HepG2 (cell line): ENCODE results near the gene SPSB1. TPM values are rescaled to one million over a fixed set of nuclear protein-coding genes. Genes with fewer than 3 reads are reported as not detected.

Source experiments
- ATAC-seq: fragments of 200-7000 bp; cut with Tn5 transposase; 3 replicates; pipeline ENCODE4 v1.9.1; 2020; ENCODE audit warnings: mild to moderate bottlenecking, moderate library complexity
- BruUV-seq: library from RNA; stranded (reverse); fragments of 400-500 nt; replicated peaks from 2 replicates; lab custom pipeline; 2021; lab: Mats Ljungman, UMichigan
- CTCF ChIA-PET: fragments of 300-600 bp; formaldehyde crosslinking; extraction: SDS; loops from one replicate; lab custom pipeline; 2021; ENCODE audit warnings: low total read pairs, inconsistent platforms, low intra/inter-chr PET ratio; lab: Yijun Ruan, JAX
- POLR2A ChIA-PET: fragments of 350-600 bp; sonication (Branson Sonifier 250); formaldehyde crosslinking; loops from one replicate; lab custom pipeline; 2020; ENCODE audit warnings: antibody characterized with exemption, inconsistent platforms; lab: Yijun Ruan, JAX
- DNase-seq: peaks from one replicate; pipeline ENCODE4 v3.0.0-alpha.2; 2015; ENCODE audit warnings: low spot score
- FAIRE-seq: peaks from 3 replicates; lab custom pipeline; 2011; peaks lifted over from hg19 to GRCh38; lab: Jason Lieb, UNC
- H2AFZ ChIP-seq: one replicate; pipeline ENCODE4 v1.6.1; 2011; ENCODE audit warnings: low read length, inconsistent platforms
- H3K27ac ChIP-seq: fragments of 300-600 bp; 3 replicates; pipeline ENCODE4 v1.8.0; 2011; ENCODE audit warnings: mixed run types, mild to moderate bottlenecking, mixed read lengths, low read length, inconsistent platforms; ENCODE audit not compliant: insufficient read depth; ENCODE audit errors: extremely low read length
- H3K27me3 ChIP-seq, 2 experiments: fragments of 200-600 bp in 1 of 2; 2 replicates in 1 of 2; 3 replicates in 1 of 2; pipeline versions ENCODE4 v1.6.0 to v1.8.0; 2011; ENCODE audit warnings: low read length in 2 of 2, mild to moderate bottlenecking in 2 of 2, moderate library complexity in 2 of 2, inconsistent platforms in 1 of 2; ENCODE audit not compliant: insufficient read depth in 2 of 2, control insufficient read depth in 1 of 2
- H3K36me3 ChIP-seq, 2 experiments: fragments of 200-600 bp in 1 of 2; replicated peaks in 1 of 2; 2 replicates in 1 of 2; 3 replicates in 1 of 2; pipeline versions ENCODE4 v1.5.1 to v1.8.0; 2011; ENCODE audit warnings: low read length in 2 of 2, inconsistent platforms in 1 of 2; ENCODE audit not compliant: insufficient read depth in 2 of 2, control insufficient read depth in 1 of 2
- H3K4me1 ChIP-seq: 2 replicates; pipeline ENCODE4 v1.5.1; 2012; ENCODE audit warnings: low read length, inconsistent platforms; ENCODE audit not compliant: insufficient read depth
- H3K4me2 ChIP-seq: 2 replicates; pipeline ENCODE4 v1.6.0; 2011; ENCODE audit warnings: low read depth, low read length, inconsistent platforms
- H3K4me3 ChIP-seq, 3 experiments: fragments of 200-600 bp in 1 of 3; sonication (generic), shearing (Covaris generic) in 1 of 3; replicated peaks in 1 of 3; 2 replicates each; pipeline ENCODE4 v1.5.1; 2011 to 2016; ENCODE audit warnings: low read length in 3 of 3, inconsistent platforms in 2 of 3, low read depth in 2 of 3, mild to moderate bottlenecking in 2 of 3, control low read depth in 1 of 3, mixed read lengths in 1 of 3; ENCODE audit not compliant: insufficient read depth in 1 of 3
- H3K79me2 ChIP-seq: one replicate; pipeline ENCODE4 v1.6.1; 2011; ENCODE audit warnings: low read length, inconsistent platforms; ENCODE audit not compliant: insufficient read depth
- H3K9ac ChIP-seq: 2 replicates; pipeline ENCODE4 v1.6.0; 2011; ENCODE audit warnings: mild to moderate bottlenecking, low read depth, low read length, inconsistent platforms; ENCODE audit not compliant: insufficient read depth
- H3K9me3 ChIP-seq: 2 replicates; pipeline ENCODE4 v1.5.1; 2012; ENCODE audit warnings: mild to moderate bottlenecking, low read length
- H4K20me1 ChIP-seq: 2 replicates; pipeline ENCODE4 v1.6.0; 2011; ENCODE audit warnings: inconsistent platforms, mild to moderate bottlenecking, low read length, moderate library complexity; ENCODE audit not compliant: insufficient read depth
- AGO2 ChIP-seq: fragments of 200-400 bp; formaldehyde crosslinking; optimal IDR thresholded peaks from 2 replicates; pipeline ENCODE3; 2017; ENCODE audit warnings: mild to moderate bottlenecking, low read depth, low read length, moderate library complexity
- ATF7-NPFF ChIP-seq: sonication (generic); formaldehyde crosslinking; IDR thresholded peaks from 2 replicates; pipeline ENCODE4 v1.8.1; 2023; ENCODE audit warnings: mild to moderate bottlenecking, low read depth, missing genetic modification reagents, moderate library complexity
- CCAR2 ChIP-seq: fragments of 200-400 bp; formaldehyde crosslinking; optimal IDR thresholded peaks from 2 replicates; pipeline ENCODE3; 2018; ENCODE audit warnings: low read depth, mild to moderate bottlenecking, low read length, moderate library complexity
- HMG20A ChIP-seq: IDR thresholded peaks from 2 replicates; pipeline ENCODE4 v1.6.1; 2016; ENCODE audit warnings: borderline replicate concordance
- IRX3 ChIP-seq: sonication (generic); formaldehyde crosslinking; IDR thresholded peaks from 2 replicates; pipeline ENCODE4 v1.8.1; 2023; ENCODE audit warnings: mild to moderate bottlenecking, low read depth, missing genetic modification reagents, borderline replicate concordance
- ONECUT2 ChIP-seq: sonication (generic); formaldehyde crosslinking; IDR thresholded peaks from 2 replicates; pipeline ENCODE4 v1.4.0; 2020; ENCODE audit warnings: missing genetic modification reagents
- RFXAP ChIP-seq: sonication (generic); formaldehyde crosslinking; IDR thresholded peaks from 2 replicates; pipeline ENCODE4 v1.4.0; 2020; ENCODE audit warnings: missing genetic modification reagents, borderline replicate concordance
- SATB2 ChIP-seq: sonication (generic); formaldehyde crosslinking; IDR thresholded peaks from 2 replicates; pipeline ENCODE4 v1.5.0; 2020; ENCODE audit warnings: missing genetic modification reagents
- TMF1 ChIP-seq: sonication (generic); formaldehyde crosslinking; IDR thresholded peaks from 2 replicates; pipeline ENCODE4 v1.8.1; 2022; ENCODE audit warnings: low read depth, missing genetic modification reagents
- ZNF496 ChIP-seq: sonication (generic); formaldehyde crosslinking; IDR thresholded peaks from 2 replicates; pipeline ENCODE4 v1.8.1; 2023; ENCODE audit warnings: mild to moderate bottlenecking, moderate library complexity, missing genetic modification reagents; ENCODE audit not compliant: insufficient replicate concordance
- ZNF720 ChIP-seq: sonication (generic); formaldehyde crosslinking; IDR thresholded peaks from 2 replicates; pipeline ENCODE4 v1.4.0; 2020; ENCODE audit warnings: missing genetic modification reagents
- ZNF816 ChIP-seq: sonication (generic); formaldehyde crosslinking; IDR thresholded peaks from 2 replicates; pipeline ENCODE4 v1.8.0; 2022; ENCODE audit warnings: missing genetic modification reagents, mild to moderate bottlenecking, borderline replicate concordance
- WGBS: methylation state at CpG from one replicate; pipeline ENCODE4 v1.1.6; 2017; ENCODE audit warnings: low lambda C conversion rate; 5-methylcytosine and 5-hydroxymethylcytosine counted together
- in situ Hi-C: cut with HindIII; loops from 2 replicates; pipeline ENCODE4 v1.10.0; 2017; ENCODE audit warnings: low pct_unique_long_range_greater_than_20kb; ENCODE audit not compliant: extremely low pct_ligation_motif_present
- intact Hi-C: fragments of 100-400 bp; cut with micrococcal nuclease; formaldehyde crosslinking; loops from one replicate; pipeline ENCODE4 v1.10.0; 2022; ENCODE audit not compliant: unreplicated experiment
- polyA plus RNA-seq, 8 experiments: library from polyadenylated mRNA; depleted of rRNA in 3 of 8; stranded (reverse) in 7 of 8; unstranded in 1 of 8; fragments of >200 nt; fragmentation: Illumina TruSeq in 4 of 8; extraction: Trizol in 4 of 8; gene quantifications; 2 replicates each; pipeline versions ENCODE4 v1.2.1 to v1.2.3, GENCODE V29; 2011 to 2016; ENCODE audit warnings: low read depth in 4 of 8, missing spikeins in 1 of 8, mixed read lengths in 1 of 8; ENCODE audit not compliant: insufficient read depth in 1 of 8
- total RNA-seq, 5 experiments: library from RNA; depleted of rRNA; stranded (reverse); fragments of >200 nt; fragmentation: Illumina TruSeq; extraction: Trizol; gene quantifications; 2 replicates each; pipeline ENCODE4 v1.2.3, GENCODE V29; 2016; ENCODE audit warnings: low read depth in 1 of 5
- TF ChIP-seq, protein P1 (sequence below): sonication (generic); IDR thresholded peaks from 2 replicates; pipeline ENCODE4 v1.6.1; 2016; ENCODE audit warnings: low read depth, borderline replicate concordance

The SPSB1 gene
- total and polyA plus RNA-seq, 2 of the 13 experiments (the other 11 are each of a cell fraction or from before 2014, with no cell fraction given) = 5.0 to 8.0 TPM

DNA sequence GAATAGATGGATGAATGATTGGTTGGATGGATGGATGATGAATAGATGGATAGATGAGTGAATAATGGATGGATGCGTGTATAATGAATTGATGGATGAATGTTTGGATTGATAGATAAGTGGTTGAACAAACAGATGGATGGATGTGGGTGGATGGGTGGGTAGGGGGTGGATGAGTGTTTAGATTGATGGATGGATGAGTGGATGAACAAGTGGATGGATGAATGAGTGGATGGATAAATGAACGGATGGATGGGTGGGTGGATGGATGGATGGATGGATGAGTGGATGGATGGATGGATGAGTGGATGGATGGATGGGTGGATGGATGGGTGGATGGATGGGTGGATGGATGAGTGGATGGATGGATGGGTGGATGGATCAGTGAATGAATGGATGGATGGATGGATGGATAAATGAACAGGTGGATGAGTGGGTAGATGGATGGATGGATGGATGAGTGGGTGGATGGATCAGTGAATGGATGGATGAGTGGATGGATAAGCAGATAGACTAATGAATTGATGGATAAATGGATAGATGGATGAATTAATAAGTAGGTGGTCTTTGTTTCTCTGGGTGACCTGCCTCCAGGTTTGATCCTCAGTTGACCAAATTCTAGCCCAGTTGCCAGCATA is 64.3 kb downstream of the SPSB1 start:
- no peaks in the 10 kb centered on the region for H3K9me3 ChIP-seq
- H3K4me2 ChIP-seq = no peak overlapping the region
- no TSS peak for BruUV-seq
- POLR2A ChIA-PET = no interaction called here
- ATAC-seq = no peak
- no peaks in the 10 kb centered on the region for H3K79me2 ChIP-seq
- H3K4me1 ChIP-seq = no peaks in the 10 kb centered on the region
- no peaks in the 10 kb centered on the region for H4K20me1 ChIP-seq
- no peak overlapping the region for H3K9ac ChIP-seq
- peaks cover 3 to 14% of the 10 kb centered on the region in 2 experiments; a peak in 2 of 5 replicates for H3K36me3 ChIP-seq
- no peaks in the 10 kb centered on the region for H3K27me3 ChIP-seq
- FAIRE-seq = no peak
- CTCF ChIA-PET = no interaction called here
- intact Hi-C loops = no loop called here
- no peak overlapping the region for H3K4me3 ChIP-seq
- H2AFZ ChIP-seq = no peak overlapping the region
- no peak for DNase-seq
- TF ChIP-seq ZNF720 (CRISPR knock-in tag) = no peak
- no peak for TF ChIP-seq AGO2
- no peak for TF ChIP-seq ONECUT2 (CRISPR knock-in tag)
- TF ChIP-seq, protein P1, sequence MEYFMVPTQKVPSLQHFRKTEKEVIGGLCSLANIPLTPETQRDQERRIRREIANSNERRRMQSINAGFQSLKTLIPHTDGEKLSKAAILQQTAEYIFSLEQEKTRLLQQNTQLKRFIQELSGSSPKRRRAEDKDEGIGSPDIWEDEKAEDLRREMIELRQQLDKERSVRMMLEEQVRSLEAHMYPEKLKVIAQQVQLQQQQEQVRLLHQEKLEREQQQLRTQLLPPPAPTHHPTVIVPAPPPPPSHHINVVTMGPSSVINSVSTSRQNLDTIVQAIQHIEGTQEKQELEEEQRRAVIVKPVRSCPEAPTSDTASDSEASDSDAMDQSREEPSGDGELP = no peak
- no peak for TF ChIP-seq ATF7-NPFF
- TF ChIP-seq SATB2 = no peak
- no peak for TF ChIP-seq ZNF496 (CRISPR knock-in tag)
- no peak for TF ChIP-seq IRX3 (CRISPR knock-in tag)
- TF ChIP-seq HMG20A = no peak
- no peak for TF ChIP-seq CCAR2
- no peak for TF ChIP-seq TMF1 (CRISPR knock-in tag)
- no peak for TF ChIP-seq ZNF816
- TF ChIP-seq RFXAP (CRISPR knock-in tag) = no peak
- TF ChIP-seq, all 625 proteins: peak for 0
- 94% methylated on average over 2 of the region's 2 CpGs for WGBS
- H3K27ac ChIP-seq = no peak overlapping the region
- in situ Hi-C loops = no loop called here
